ENCODE data around the gene DYNC2H1. TPM values are rescaled to one million over a fixed set of nuclear protein-coding genes. Genes with fewer than 3 reads are reported as not detected.

Gene DYNC2H1
- total RNA-seq, 2 experiments from 2014 or later: 1.4 to 1.7 TPM

DNA sequence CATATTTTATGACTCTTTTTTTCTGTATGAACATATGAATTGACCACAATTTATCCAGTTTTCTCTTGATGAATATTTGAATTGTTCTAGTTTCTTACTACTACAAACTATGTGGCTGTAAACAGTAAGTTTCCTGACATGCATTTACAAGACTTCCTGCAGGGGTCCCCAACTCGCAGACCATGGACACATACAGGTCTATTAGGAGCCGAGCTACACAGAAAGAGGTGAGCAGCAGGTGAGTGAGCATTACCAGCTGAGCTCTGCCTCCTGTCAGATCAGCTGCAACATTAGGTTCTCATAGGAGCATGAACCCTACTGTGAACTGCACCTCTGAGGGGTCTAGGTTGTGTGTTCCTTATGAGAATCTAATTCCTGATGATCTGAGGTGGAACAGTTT, 379.4 kb downstream of the DYNC2H1 start:
- CTCF ChIA-PET: no interaction called here
- Mint-ChIP-seq H3K36me3 (no peaks in the 10 kb centered on the region), H3K27me3 (no peaks in the 10 kb centered on the region), H3K27ac (no peak overlapping the region), H3K4me1 (ENCODE audit: low read depth) (peaks cover 8% of the 10 kb centered on the region), H3K4me3 (no peak overlapping the region), H3K9me3 (no peaks in the 10 kb centered on the region)
- no peak for DNase-seq
- POLR2A ChIA-PET: no interaction called here
- intact Hi-C loops (cut with micrococcal nuclease): no loop called here

DNA sequence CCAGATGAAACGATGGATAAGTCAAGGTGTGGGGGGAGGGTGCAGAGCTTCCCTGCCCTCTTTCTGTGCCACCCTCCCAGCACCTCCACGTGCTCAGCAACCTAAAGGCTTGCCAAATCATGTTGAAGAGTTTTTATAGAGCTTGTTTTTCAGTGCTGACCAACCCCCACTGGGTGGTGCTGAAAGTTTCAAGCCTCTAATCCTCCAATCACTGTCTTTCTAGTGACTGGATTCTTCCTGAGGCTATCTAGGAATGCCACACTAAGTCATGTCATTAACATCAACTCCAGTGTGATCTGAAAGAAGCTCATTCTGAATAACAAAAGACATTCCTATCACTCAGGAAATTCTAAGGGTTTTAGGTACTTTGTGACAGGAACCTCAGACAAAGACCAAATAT, 382.6 kb downstream of the DYNC2H1 start:
- Mint-ChIP-seq H3K9me3 (no peaks in the 10 kb centered on the region), H3K27ac (no peak overlapping the region), H3K27me3 (peaks cover 5% of the 10 kb centered on the region), H3K4me1 (ENCODE audit: low read depth) (peaks cover 8% of the 10 kb centered on the region), H3K36me3 (no peaks in the 10 kb centered on the region), H3K4me3 (no peak overlapping the region)
- CTCF ChIA-PET: no interaction called here
- intact Hi-C loops (cut with micrococcal nuclease): no loop called here
- DNase-seq: no peak
- POLR2A ChIA-PET: no interaction called here

DNA sequence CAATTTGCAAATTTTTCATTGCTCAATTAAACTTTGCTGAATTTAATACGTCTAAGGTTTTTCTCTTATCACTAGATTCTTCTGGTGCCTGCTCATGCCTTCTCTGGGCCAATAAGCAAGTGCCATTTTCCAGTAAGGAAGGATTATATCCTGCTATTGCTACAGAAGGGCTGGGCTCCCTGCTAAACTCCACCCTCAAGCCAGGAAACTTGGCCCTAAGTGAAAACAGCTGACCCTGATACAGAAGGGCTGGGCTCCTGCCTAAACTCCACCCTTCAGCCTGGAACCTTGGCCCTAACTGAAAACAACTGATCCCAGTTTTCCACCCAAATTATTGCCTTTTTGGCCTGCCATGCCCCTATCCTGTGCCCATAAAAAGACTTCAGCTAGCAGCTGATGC, 385.3 kb downstream of the DYNC2H1 start:
- H3K9me3 Mint-ChIP-seq: no peaks in the 10 kb centered on the region
- intact Hi-C loops (cut with micrococcal nuclease): no loop called here
- POLR2A ChIA-PET: no interaction called here
- H3K4me1 Mint-ChIP-seq (ENCODE audit: low read depth): no peaks in the 10 kb centered on the region
- H3K27ac Mint-ChIP-seq: no peak overlapping the region
- CTCF ChIA-PET: no interaction called here
- H3K27me3 Mint-ChIP-seq: peaks cover 6% of the 10 kb centered on the region
- DNase-seq: no peak
- no peaks in the 10 kb centered on the region for H3K36me3 Mint-ChIP-seq
- H3K4me3 Mint-ChIP-seq: no peak overlapping the region

DNA sequence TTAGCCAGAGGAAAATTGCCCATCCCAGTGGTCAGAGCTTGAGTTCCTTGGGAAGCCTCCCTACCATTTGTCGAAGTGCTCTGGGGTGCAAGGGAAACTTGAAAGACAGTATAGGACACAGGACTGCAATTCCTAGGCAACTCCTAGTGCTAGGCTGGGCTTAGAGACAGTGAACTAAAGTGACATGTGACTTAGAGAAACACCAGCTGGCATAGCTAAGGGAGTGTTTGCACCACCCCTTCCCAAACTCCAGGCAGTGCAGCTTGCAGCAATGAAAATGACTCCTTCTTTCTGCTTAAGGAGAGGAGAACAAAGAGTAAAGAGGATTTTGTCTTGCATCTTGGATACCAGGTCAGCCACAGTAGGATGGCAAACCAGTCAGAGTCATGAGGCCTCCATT, 388.0 kb downstream of the DYNC2H1 start:
- ChIA-PET POLR2A (no interaction called here), CTCF (no interaction called here)
- intact Hi-C loops (cut with micrococcal nuclease): no loop called here
- DNase-seq: no peak
- Mint-ChIP-seq H3K36me3 (no peaks in the 10 kb centered on the region), H3K4me1 (ENCODE audit: low read depth) (no peaks in the 10 kb centered on the region), H3K9me3 (no peaks in the 10 kb centered on the region), H3K4me3 (no peak overlapping the region), H3K27me3 (peaks cover 6% of the 10 kb centered on the region), H3K27ac (no peak overlapping the region)

DNA sequence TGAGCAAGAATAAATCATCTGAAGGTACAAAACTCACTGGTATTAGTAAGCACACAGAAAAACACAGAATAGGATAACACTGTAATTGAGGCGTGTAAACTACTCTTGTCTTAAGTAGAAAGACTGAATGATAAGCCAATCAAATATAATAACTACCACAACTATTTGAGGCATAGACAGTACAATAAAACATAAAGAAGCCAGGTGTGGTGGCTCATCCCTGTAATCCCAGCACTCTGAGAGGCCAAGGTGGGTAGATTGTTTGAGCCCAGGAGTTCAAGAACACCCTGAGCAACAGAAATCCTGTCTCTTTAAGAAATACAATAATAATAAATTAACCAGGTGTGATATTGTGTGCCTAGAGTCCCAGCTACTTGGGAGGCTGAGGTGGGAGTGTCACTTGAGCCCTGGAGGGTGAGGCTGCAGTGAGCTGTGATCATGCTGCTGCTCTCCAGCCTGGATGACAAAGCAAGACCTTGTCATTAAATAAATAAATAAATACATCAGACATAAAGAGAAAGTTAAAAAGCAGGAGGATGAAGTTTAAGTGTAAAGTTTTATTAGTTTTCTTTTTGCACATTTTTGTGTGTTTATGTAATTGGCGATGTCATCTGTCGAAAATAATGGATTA, 390.6 kb downstream of the DYNC2H1 start:
- Mint-ChIP-seq H3K27me3 (peaks cover 6% of the 10 kb centered on the region), H3K9me3 (no peaks in the 10 kb centered on the region), H3K27ac (no peak overlapping the region), H3K4me3 (no peak overlapping the region), H3K4me1 (ENCODE audit: low read depth) (no peaks in the 10 kb centered on the region), H3K36me3 (no peaks in the 10 kb centered on the region)
- DNase-seq: no peak
- POLR2A ChIA-PET: no interaction called here
- CTCF ChIA-PET: no interaction called here
- intact Hi-C loops (cut with micrococcal nuclease): no loop called here

DNA sequence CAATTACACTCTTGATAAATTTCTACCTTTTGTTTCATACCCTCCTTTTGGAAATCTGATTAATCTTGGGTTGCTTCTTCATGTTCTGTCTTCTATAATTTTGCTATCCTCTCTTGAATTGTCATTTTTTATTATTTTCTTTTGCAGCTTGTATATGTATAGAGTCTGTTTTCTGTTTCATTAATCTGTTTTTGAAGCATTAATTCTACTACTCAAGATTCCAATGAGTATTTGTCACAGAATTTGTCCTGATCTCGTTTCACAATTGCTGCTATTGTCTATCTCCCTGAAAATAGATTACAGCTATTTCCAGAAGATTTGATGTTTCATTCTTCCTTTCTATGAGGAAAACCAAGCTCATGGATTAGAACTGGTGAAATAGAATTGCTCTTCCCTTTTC, 406.1 kb downstream of the DYNC2H1 start:
- Mint-ChIP-seq H3K36me3 (no peaks in the 10 kb centered on the region), H3K4me1 (ENCODE audit: low read depth) (no peaks in the 10 kb centered on the region), H3K27me3 (no peaks in the 10 kb centered on the region), H3K27ac (no peak overlapping the region), H3K9me3 (no peaks in the 10 kb centered on the region), H3K4me3 (no peak overlapping the region)
- intact Hi-C loops (cut with micrococcal nuclease): no loop called here
- DNase-seq: no peak
- CTCF ChIA-PET: no interaction called here
- POLR2A ChIA-PET: no interaction called here

DNA sequence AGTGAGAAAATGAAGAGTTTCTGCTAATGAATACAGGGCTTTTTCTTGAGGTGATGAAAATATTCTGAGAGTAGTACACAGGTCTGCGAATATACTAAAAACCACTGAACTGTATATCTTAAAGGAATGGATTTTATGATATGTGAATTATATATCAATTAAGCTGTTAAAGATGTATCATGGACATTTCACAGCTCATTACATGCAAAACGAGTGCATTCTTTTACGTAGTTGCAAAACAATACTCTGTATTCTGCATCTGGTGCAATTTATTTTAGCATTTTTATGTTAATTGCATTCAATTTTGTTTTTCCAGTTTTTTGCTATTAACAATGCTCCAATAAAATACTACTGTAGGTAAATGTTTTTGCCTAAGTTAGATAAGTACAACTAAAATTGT, 411.6 kb downstream of the DYNC2H1 start:
- Mint-ChIP-seq H3K27me3 (no peaks in the 10 kb centered on the region), H3K9me3 (no peaks in the 10 kb centered on the region), H3K36me3 (no peaks in the 10 kb centered on the region), H3K27ac (no peak overlapping the region), H3K4me1 (ENCODE audit: low read depth) (no peaks in the 10 kb centered on the region), H3K4me3 (no peak overlapping the region)
- ChIA-PET CTCF (no interaction called here), POLR2A (no interaction called here)
- DNase-seq: no peak
- intact Hi-C loops (cut with micrococcal nuclease): no loop called here

DNA sequence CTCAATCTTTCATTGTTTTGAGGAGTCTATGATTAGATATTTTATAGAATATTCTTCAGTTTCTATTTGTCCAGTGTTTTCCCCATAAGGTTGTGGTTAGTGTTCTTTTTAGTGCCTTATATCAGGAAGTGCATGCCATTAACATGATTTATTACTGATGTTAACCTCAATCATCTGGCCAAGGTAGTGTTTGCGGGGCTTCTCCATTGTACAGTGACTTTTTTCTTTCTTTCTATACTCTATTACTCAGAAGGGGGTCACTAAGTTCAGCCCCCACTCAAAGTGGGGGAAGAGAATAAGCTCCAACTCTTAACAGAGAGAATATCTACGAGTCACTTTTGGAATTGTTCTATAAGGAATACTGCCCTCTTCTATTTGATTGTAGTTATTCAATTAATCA, 415.8 kb downstream of the DYNC2H1 start:
- ChIA-PET CTCF (no interaction called here), POLR2A (no interaction called here)
- no peak overlapping the region for H3K27ac Mint-ChIP-seq
- no peaks in the 10 kb centered on the region for H3K9me3 Mint-ChIP-seq
- no peaks in the 10 kb centered on the region for H3K36me3 Mint-ChIP-seq
- no peak for DNase-seq
- no peak overlapping the region for H3K4me3 Mint-ChIP-seq
- intact Hi-C loops (cut with micrococcal nuclease): no loop called here
- H3K4me1 Mint-ChIP-seq (ENCODE audit: low read depth): no peaks in the 10 kb centered on the region
- H3K27me3 Mint-ChIP-seq: no peaks in the 10 kb centered on the region

DNA sequence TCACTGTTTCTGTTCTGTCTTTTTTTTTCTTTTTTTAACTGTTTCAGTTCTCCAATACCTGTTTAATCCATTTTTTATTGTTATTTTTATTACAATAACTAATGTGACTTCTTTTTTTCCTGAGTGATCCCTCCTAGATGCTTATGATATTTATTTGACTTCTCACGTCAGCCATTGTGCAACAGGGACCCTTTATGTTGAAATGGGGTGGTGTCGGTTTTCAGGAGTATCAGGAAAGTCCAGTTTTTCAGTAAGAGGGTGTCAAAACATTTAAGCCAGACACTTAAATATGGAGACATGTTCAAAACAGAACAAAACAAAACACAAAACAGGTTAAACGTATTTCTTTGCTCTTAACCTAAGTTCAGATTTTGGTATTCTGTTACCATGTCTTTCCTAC, 418.8 kb downstream of the DYNC2H1 start:
- no peak for DNase-seq
- intact Hi-C loops (cut with micrococcal nuclease): no loop called here
- no peaks in the 10 kb centered on the region for H3K4me1 Mint-ChIP-seq (ENCODE audit: low read depth)
- H3K27me3 Mint-ChIP-seq: peaks cover 9% of the 10 kb centered on the region
- H3K4me3 Mint-ChIP-seq: no peak overlapping the region
- H3K9me3 Mint-ChIP-seq: no peaks in the 10 kb centered on the region
- H3K36me3 Mint-ChIP-seq: no peaks in the 10 kb centered on the region
- ChIA-PET CTCF (interaction anchor here (0.7 kb wide), 1 partner anchor 111 kb away, joined by 3 read pairs; no protein-coding TSS in a partner anchor), POLR2A (no interaction called here)
- H3K27ac Mint-ChIP-seq: no peak overlapping the region

DNA sequence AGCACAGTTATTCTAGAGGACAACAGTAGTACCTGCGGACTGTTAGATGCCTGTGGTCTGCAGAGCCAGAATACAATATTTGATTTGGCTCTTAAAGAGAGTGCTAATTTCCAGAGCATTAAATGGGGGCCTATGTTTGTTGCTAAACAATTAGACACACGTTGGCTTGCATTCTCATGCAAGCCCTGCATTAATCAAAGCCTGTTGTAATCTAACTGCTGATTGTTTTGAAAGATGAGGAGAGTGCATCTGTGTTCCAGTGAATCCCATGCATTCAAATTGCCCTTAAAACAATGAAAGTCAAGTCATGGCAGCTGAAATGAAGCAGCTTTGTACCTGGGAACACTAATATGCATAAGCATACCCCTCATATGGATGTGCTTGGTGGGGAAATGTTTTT, 419.4 kb downstream of the DYNC2H1 start:
- no peak overlapping the region for H3K4me3 Mint-ChIP-seq
- DNase-seq: no peak
- H3K9me3 Mint-ChIP-seq: no peaks in the 10 kb centered on the region
- no peaks in the 10 kb centered on the region for H3K36me3 Mint-ChIP-seq
- peaks cover 11% of the 10 kb centered on the region for H3K27me3 Mint-ChIP-seq
- intact Hi-C loops (cut with micrococcal nuclease): no loop called here
- ChIA-PET CTCF (no interaction called here), POLR2A (no interaction called here)
- no peak overlapping the region for H3K27ac Mint-ChIP-seq
- H3K4me1 Mint-ChIP-seq (ENCODE audit: low read depth): no peaks in the 10 kb centered on the region

DNA sequence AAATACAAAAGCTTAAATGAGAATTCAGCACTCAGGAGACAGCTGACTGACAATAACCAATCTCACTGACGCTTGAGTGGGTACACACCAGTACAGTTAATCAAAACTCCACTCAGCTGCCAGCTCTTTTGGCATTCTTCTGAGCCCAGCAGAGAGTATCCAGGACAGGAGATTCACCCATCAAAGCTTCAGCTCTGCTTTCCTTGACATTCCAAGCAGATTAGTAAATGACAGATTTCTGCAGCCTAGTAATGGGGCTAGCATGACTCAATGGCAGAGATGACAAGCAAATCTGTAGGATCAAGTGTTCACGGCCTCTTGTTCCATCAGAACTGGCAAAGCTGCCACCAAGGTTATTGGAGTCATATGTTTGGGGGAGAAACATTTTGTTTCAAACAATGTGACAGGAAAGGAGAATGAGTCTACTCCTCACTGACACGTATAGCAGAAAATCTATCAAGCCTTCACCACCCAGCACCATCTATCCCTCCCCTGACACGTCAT, 420.0 kb downstream of the DYNC2H1 start:
- Mint-ChIP-seq H3K9me3 (no peaks in the 10 kb centered on the region), H3K4me3 (no peak overlapping the region)
- CTCF ChIA-PET: no interaction called here

More for the DNA sequence above, 420.0 kb downstream of the DYNC2H1 start:
- Mint-ChIP-seq H3K4me1 (ENCODE audit: low read depth) (no peaks in the 10 kb centered on the region), H3K27ac (no peak overlapping the region), H3K36me3 (no peaks in the 10 kb centered on the region), H3K27me3 (peaks cover 12% of the 10 kb centered on the region)
- POLR2A ChIA-PET: no interaction called here
- intact Hi-C loops (cut with micrococcal nuclease): no loop called here
- no peak for DNase-seq
